ENCODE measurements around the gene VIT.

DNA sequence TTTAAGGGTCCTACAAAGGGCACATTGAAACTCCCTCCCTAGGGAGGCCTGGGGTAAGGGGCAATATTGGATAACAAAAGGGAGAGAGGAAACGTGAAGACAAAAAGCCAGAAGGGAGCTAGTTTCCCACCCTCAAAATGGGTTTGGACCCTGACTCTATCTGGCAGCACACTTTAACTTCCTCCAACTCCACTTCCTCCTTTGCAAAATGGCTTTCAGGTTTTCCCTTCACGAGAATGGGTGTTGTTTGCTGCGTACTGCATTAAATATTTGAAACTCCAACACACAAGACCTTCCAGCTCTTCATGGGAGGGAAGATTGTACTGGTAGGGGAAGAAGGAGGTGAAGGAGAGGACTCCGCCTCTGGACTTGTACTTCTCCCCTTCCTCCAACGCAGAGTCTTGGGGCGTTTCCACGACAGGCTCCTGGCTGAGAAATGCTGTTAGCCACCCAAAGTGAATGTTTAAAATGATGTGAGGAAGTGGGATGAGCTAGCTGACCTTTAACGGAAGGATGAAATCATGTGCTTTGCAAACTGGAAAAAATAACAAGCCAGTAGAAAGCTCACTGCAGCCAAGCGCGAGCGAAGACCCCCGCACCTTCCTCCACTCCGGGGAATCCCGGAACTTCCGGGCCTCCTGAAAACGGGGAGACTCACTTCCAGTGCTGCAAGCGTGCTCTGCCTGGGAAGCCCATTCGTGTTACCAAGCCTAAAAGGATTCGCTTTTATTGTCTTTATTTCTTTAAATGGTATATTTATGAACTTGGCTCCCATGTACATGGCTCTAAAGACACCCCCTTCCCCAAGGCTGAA is 85.6 kb downstream of the VIT start:
- TF ChIP-seq, protein P1, sequence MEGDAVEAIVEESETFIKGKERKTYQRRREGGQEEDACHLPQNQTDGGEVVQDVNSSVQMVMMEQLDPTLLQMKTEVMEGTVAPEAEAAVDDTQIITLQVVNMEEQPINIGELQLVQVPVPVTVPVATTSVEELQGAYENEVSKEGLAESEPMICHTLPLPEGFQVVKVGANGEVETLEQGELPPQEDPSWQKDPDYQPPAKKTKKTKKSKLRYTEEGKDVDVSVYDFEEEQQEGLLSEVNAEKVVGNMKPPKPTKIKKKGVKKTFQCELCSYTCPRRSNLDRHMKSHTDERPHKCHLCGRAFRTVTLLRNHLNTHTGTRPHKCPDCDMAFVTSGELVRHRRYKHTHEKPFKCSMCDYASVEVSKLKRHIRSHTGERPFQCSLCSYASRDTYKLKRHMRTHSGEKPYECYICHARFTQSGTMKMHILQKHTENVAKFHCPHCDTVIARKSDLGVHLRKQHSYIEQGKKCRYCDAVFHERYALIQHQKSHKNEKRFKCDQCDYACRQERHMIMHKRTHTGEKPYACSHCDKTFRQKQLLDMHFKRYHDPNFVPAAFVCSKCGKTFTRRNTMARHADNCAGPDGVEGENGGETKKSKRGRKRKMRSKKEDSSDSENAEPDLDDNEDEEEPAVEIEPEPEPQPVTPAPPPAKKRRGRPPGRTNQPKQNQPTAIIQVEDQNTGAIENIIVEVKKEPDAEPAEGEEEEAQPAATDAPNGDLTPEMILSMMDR (IDR thresholded peaks at IDR 0.05): no peak
- no peak for TF ChIP-seq POLR2A (IDR thresholded peaks at IDR 0.05)
- no peak for TF ChIP-seq POLR2AphosphoS5 (IDR thresholded peaks at IDR 0.05)

Measured in prostate gland (tissue), 2 donors.